ENCODE data around the gene LSAMP. TPM values are rescaled to one million over a fixed set of nuclear protein-coding genes. Genes with fewer than 3 reads are reported as not detected.

Gene LSAMP
- total and polyA plus RNA-seq, 9 of the 15 experiments (the other 6 are each of a cell fraction or from before 2014, with no cell fraction given) = 0.09 to 0.11 TPM; not detected in 7

GRCh38 chr3:116050311-116050915 lies 394.9 kb downstream of the LSAMP start:
- no peak for ATAC-seq
- in situ Hi-C loops (cut with MboI) (no loop called here), intact Hi-C loops (cut with micrococcal nuclease) (no loop called here)
- FAIRE-seq = no peak
- ChIA-PET POLR2A (interaction anchor here (0.5 kb wide), 1 partner anchor 20 kb away, joined by 3 read pairs; no protein-coding TSS in a partner anchor), CTCF (ENCODE audit: low intra/inter-chr PET ratio) (no interaction called here)
- BruUV-seq (replicated peaks) = no TSS peak
- Histone ChIP-seq H3K9me3 (replicated peaks; ENCODE audit: control insufficient read depth, insufficient read depth, low read depth, low read length) (no peaks in the 10 kb centered on the region; the same call in 1 of the 2 replicates), H3K27me3 (ENCODE audit: control insufficient read depth in 2 of 2, insufficient read depth in 2 of 2, low read length in 2 of 2) (no peaks in the 10 kb centered on the region), H3K36me3 (ENCODE audit: control insufficient read depth, insufficient read depth, low read length) (no peaks in the 10 kb centered on the region), H3K79me2 (ENCODE audit: control insufficient read depth, insufficient read depth, low read length) (no peaks in the 10 kb centered on the region), H3K4me3 (no peak overlapping the region), H3K4me2 (ENCODE audit: insufficient read depth, low read length) (no peak overlapping the region), H3K9me1 (ENCODE audit: control insufficient read depth, insufficient read depth, low read length) (no peaks in the 10 kb centered on the region), H3K27ac (ENCODE audit: extremely low read depth, low read depth, low read length) (no peak overlapping the region), H2AFZ (ENCODE audit: low read depth, low read length) (peak overlapping the region; percentile 82), H4K20me1 (replicated peaks; ENCODE audit: control insufficient read depth, insufficient read depth, low read length) (no peaks in the 10 kb centered on the region), H3K9ac (ENCODE audit: insufficient read depth in 1 of 2, low read depth in 2 of 2, low read length in 2 of 2) (no peak overlapping the region), H3K4me1 (replicated peaks in 1 of 2; ENCODE audit: control insufficient read depth in 2 of 2, insufficient read depth in 2 of 2, low read length in 2 of 2) (peaks cover 0 to 16% of the 10 kb centered on the region in 2 experiments; a peak in 2 of 5 replicates)
- no peak for TF ChIP-seq SAFB (IDR thresholded peaks at IDR 0.05; ENCODE audit: borderline replicate concordance, low read depth, low read length)
- no peak for TF ChIP-seq CBX8 (IDR thresholded peaks at IDR 0.05; ENCODE audit: borderline replicate concordance, extremely low read depth, low read depth, low read length, poor library complexity, severe bottlenecking)
- TF ChIP-seq KLF1 (tag; IDR thresholded peaks at IDR 0.05) = no peak
- TF ChIP-seq ZNF583 (CRISPR knock-in tag; IDR thresholded peaks at IDR 0.05) = no peak
- no peak for TF ChIP-seq ZNF134 (CRISPR knock-in tag; conservative IDR thresholded peaks at IDR 0.05)
- WGBS (ENCODE audit: insufficient coverage, low coverage, missing lambda C conversion rate) = 39% methylated on average over 2 of the region's 2 CpGs
- DNase-seq (ENCODE audit: extremely low read depth in 1 of 4, low spot score in 3 of 4) = no peak

DNA sequence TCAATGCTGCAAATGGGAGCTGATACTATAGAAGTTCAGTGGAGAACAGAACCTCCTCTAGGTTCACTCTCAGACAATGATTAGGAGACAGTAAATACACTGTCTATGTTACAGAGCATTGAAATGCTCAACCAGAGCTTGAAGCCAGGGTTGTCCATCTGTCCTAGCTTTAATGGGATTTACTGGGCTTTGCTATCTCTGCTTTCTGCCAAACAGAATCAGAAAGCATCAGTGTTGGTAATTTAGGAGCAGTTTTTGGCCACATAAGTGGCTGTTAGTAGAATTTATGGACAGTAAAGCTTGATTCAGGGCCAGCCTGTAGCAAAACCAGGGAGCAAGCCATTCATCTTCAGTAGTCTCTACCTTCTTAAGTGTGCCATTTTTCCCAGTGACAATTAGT lies 396.3 kb downstream of the LSAMP start:
- H3K79me2 ChIP-seq (ENCODE audit: control insufficient read depth, insufficient read depth, low read length) = no peaks in the 10 kb centered on the region
- peaks cover 0 to 23% of the 10 kb centered on the region in 2 experiments; a peak in 2 of 5 replicates for H3K4me1 ChIP-seq (replicated peaks in 1 of 2; ENCODE audit: control insufficient read depth in 2 of 2, insufficient read depth in 2 of 2, low read length in 2 of 2)
- BruUV-seq (replicated peaks) = no TSS peak
- ATAC-seq (no peak), DNase-seq (ENCODE audit: extremely low read depth in 1 of 4, low spot score in 3 of 4) (no peak), FAIRE-seq (no peak)
- H3K27me3 ChIP-seq (ENCODE audit: control insufficient read depth in 2 of 2, insufficient read depth in 2 of 2, low read length in 2 of 2) = no peaks in the 10 kb centered on the region
- H3K27ac ChIP-seq (ENCODE audit: extremely low read depth, low read depth, low read length) = no peak overlapping the region
- TF ChIP-seq SMARCE1 (IDR thresholded peaks at IDR 0.05) (no peak), ZNF778 (CRISPR knock-in tag; IDR thresholded peaks at IDR 0.05) (no peak), RBFOX2 (IDR thresholded peaks at IDR 0.05; ENCODE audit: low read depth, low read length) (no peak), THRAP3 (IDR thresholded peaks at IDR 0.05; ENCODE audit: borderline replicate concordance) (no peak)
- H2AFZ ChIP-seq (ENCODE audit: low read depth, low read length) = peak overlapping the region; percentile 76; the same call in 1 of the 2 replicates
- CTCF ChIA-PET (ENCODE audit: low intra/inter-chr PET ratio) = no interaction called here
- no peaks in the 10 kb centered on the region for H3K36me3 ChIP-seq (ENCODE audit: control insufficient read depth, insufficient read depth, low read length)
- POLR2A ChIA-PET = interaction anchor here (0.8 to 0.9 kb wide), 2 partner anchors 9 to 10 kb away, joined by 3 to 4 read pairs; no protein-coding TSS in a partner anchor
- intact Hi-C loops (cut with micrococcal nuclease) = no loop called here
- H4K20me1 ChIP-seq (replicated peaks; ENCODE audit: control insufficient read depth, insufficient read depth, low read length) = no peaks in the 10 kb centered on the region
- in situ Hi-C loops (cut with MboI) = no loop called here
- H3K4me2 ChIP-seq (ENCODE audit: insufficient read depth, low read length) = no peak overlapping the region
- H3K9me1 ChIP-seq (ENCODE audit: control insufficient read depth, insufficient read depth, low read length) = no peaks in the 10 kb centered on the region
- no peak overlapping the region for H3K9ac ChIP-seq (ENCODE audit: insufficient read depth in 1 of 2, low read depth in 2 of 2, low read length in 2 of 2)
- H3K9me3 ChIP-seq (replicated peaks; ENCODE audit: control insufficient read depth, insufficient read depth, low read depth, low read length) = no peaks in the 10 kb centered on the region; the same call in 1 of the 2 replicates
- H3K4me3 ChIP-seq = no peak overlapping the region
